Measurements from ENCODE around the gene UBAP1.

UBAP1 gene

GRCh38 chr9:34185778-34186551, 7.1 kb downstream of the UBAP1 start (continued):
- TF ChIP-seq WT1 (tag by site-specific recombination; IDR thresholded peaks at IDR 0.05), result peak; percentile 66
- TF ChIP-seq ZNF530 (tag by site-specific recombination; IDR thresholded peaks at IDR 0.05; ENCODE audit: low read depth), result no peak
- TF ChIP-seq ZNF202 (tag by site-specific recombination; IDR thresholded peaks at IDR 0.05; ENCODE audit: borderline replicate concordance), result no peak
- TF ChIP-seq ZNF214 (tag by site-specific recombination; IDR thresholded peaks at IDR 0.05; ENCODE audit: borderline replicate concordance), result no peak
- 0 out of 2 replicates have a peak, but pooled peaks have one; percentile 37 for TF ChIP-seq ZNF324 (tag by site-specific recombination; IDR thresholded peaks at IDR 0.05)
- peak; percentile 28; the same call in 1 of the 2 replicates for TF ChIP-seq HIC1 (tag by site-specific recombination; IDR thresholded peaks at IDR 0.05)
- peak; percentile 26; the same call in 1 of the 2 replicates for TF ChIP-seq ZNF2 (tag by site-specific recombination; IDR thresholded peaks at IDR 0.05)
- no peak for TF ChIP-seq ZNF274 (IDR thresholded peaks at IDR 0.05; ENCODE audit: low read length)
- TF ChIP-seq ZNF274 (tag by site-specific recombination; IDR thresholded peaks at IDR 0.05; ENCODE audit: borderline replicate concordance), result no peak
- TF ChIP-seq ZNF664 (tag by site-specific recombination; IDR thresholded peaks at IDR 0.05), result peak; percentile 55; the same call in 1 of the 2 replicates
- peak; percentile 55; the same call in 1 of the 2 replicates for TF ChIP-seq ZFP69B (tag by site-specific recombination; IDR thresholded peaks at IDR 0.05)
- TF ChIP-seq ZNF223 (tag by site-specific recombination; IDR thresholded peaks at IDR 0.05), result no peak
- peak; percentile 93 for TF ChIP-seq ZNF660 (tag by site-specific recombination; IDR thresholded peaks at IDR 0.05)
- TF ChIP-seq ZNF112 (tag by site-specific recombination; IDR thresholded peaks at IDR 0.05), result no peak
- TF ChIP-seq ZNF777 (tag by site-specific recombination; IDR thresholded peaks at IDR 0.05; ENCODE audit: borderline replicate concordance), result no peak
- TF ChIP-seq MZF1 (tag by site-specific recombination; IDR thresholded peaks at IDR 0.05; ENCODE audit: borderline replicate concordance), result no peak
- TF ChIP-seq ZNF513 (tag by site-specific recombination; IDR thresholded peaks at IDR 0.05), result no peak
- TF ChIP-seq PRDM2 (tag by site-specific recombination; IDR thresholded peaks at IDR 0.05; ENCODE audit: borderline replicate concordance), result no peak
- no peak for TF ChIP-seq KLF16 (tag by site-specific recombination; IDR thresholded peaks at IDR 0.05)
- TF ChIP-seq ZBTB21 (tag by site-specific recombination; IDR thresholded peaks at IDR 0.05), result no peak
- TF ChIP-seq KLF17 (tag by site-specific recombination; IDR thresholded peaks at IDR 0.05), result no peak
- peak; percentile 39 for TF ChIP-seq PATZ1 (tag by site-specific recombination; IDR thresholded peaks at IDR 0.05)
- no peak for TF ChIP-seq ZBTB1 (tag by site-specific recombination; IDR thresholded peaks at IDR 0.05)
- TF ChIP-seq ZNF792 (tag by site-specific recombination; IDR thresholded peaks at IDR 0.05), result no peak
- no peak for TF ChIP-seq SCRT1 (tag by site-specific recombination; IDR thresholded peaks at IDR 0.05; ENCODE audit: borderline replicate concordance)

Data from HEK293 (cell line).